Posterior cingulate gyrus (tissue), 11 donors: Measurements from ENCODE around the gene OR10G7.
"Not testable (repeated sequence)": the region's sequence is repeated elsewhere in the genome, so short reads cannot be mapped to it uniquely, and the experiment has no call there.

ENCODE experiments used
- DNase-seq, 10 donors: peaks; one replicate each; pipeline versions ENCODE4 v3.0.0 to v3.0.0-alpha.2; 2020 to 2021; ENCODE audit warnings: mixed read lengths in 3 of 10
- intact Hi-C: fragments of 100-400 bp; cut with DNase I; formaldehyde crosslinking; loops from one replicate; pipeline ENCODE4 v1.15.1; 2023

Gene OR10G7

GRCh38 chr11:124050748-124051147 lies 9.6 kb upstream of the OR10G7 start:
- intact Hi-C loops, result no loop called here
- no peak for DNase-seq

- intact Hi-C loops, result no loop called here
- no peak for DNase-seq
These were observed 2.3 kb upstream of the OR10G7 start for GRCh38 chr11:124043420-124043819.

GRCh38 chr11:124039557-124039956 lies 1.6 kb downstream of the OR10G7 start:
- no peak for DNase-seq
- intact Hi-C loops, result no loop called here

GRCh38 chr11:124036666-124037065 lies 4.5 kb downstream of the OR10G7 start:
- intact Hi-C loops, result no loop called here
- no peak for DNase-seq

- no peak for DNase-seq
- intact Hi-C loops, result no loop called here
These were observed 14.6 kb downstream of the OR10G7 start, which contains the start of gene OR10G8 for GRCh38 chr11:124026498-124026897. Gene OR10G8 (plus strand): TSS chr11:124026798. CDS start chr11:124029623, 2,825 bp downstream.

GRCh38 chr11:124015837-124016236 lies 25.3 kb downstream of the OR10G7 start:
- peak in 1 of 10 donors; percentile 8 for DNase-seq
- intact Hi-C loops, result not testable (repeated sequence)

- DNase-seq, result no peak
- intact Hi-C loops, result no loop called here
These were observed 28.4 kb downstream of the OR10G7 start, which contains the start of gene OR10G4 for GRCh38 chr11:124012697-124013096. Gene OR10G4 (plus strand): TSS chr11:124012997. CDS start chr11:124015575, 2,578 bp downstream.

GRCh38 chr11:123995119-123995518 lies 46.0 kb downstream of the OR10G7 start, which contains the start of gene OR10G6:
Gene OR10G6 (minus strand): TSS chr11:123995161. CDS start chr11:123995161, 0 bp downstream.
- intact Hi-C loops, result no loop called here
- DNase-seq, result no peak
